ENCODE results near the gene PCDH1.

DNA sequence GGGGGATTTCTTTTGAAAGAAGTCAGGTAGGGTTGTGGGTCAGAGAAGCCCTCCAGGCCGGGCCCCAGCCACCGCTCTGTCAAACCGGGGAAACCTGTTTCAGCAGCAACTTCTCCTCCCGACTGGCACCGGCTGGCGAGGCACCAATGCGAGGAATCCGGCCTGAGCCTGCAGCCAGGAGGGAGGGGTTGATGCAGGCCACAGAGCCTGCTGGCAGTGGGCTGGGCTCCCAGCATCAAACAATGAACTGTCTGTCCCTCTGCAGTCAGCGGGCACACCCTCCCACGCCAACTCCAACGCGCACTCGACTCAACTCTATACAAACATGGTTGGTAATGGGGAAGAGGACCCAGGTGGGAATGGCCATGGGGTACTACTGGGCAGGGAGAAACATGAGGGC lies 12.1 kb downstream of the PCDH1 start:
- TF ChIP-seq, protein P1, sequence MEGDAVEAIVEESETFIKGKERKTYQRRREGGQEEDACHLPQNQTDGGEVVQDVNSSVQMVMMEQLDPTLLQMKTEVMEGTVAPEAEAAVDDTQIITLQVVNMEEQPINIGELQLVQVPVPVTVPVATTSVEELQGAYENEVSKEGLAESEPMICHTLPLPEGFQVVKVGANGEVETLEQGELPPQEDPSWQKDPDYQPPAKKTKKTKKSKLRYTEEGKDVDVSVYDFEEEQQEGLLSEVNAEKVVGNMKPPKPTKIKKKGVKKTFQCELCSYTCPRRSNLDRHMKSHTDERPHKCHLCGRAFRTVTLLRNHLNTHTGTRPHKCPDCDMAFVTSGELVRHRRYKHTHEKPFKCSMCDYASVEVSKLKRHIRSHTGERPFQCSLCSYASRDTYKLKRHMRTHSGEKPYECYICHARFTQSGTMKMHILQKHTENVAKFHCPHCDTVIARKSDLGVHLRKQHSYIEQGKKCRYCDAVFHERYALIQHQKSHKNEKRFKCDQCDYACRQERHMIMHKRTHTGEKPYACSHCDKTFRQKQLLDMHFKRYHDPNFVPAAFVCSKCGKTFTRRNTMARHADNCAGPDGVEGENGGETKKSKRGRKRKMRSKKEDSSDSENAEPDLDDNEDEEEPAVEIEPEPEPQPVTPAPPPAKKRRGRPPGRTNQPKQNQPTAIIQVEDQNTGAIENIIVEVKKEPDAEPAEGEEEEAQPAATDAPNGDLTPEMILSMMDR (IDR thresholded peaks at IDR 0.05), result peak in 1 of 6 experiments; percentile 12
- peak in 1 of 4 donors; percentile 61 for TF ChIP-seq POLR2A (IDR thresholded peaks at IDR 0.05)
